GM21447 (cell line): ENCODE data around the gene PTTG1IP.

Experiments used
- ATAC-seq: cut with Tn5 transposase; IDR thresholded peaks from one replicate; pipeline ENCODE4 v1.9.1; 2021; ENCODE audit not compliant: unreplicated experiment

Gene PTTG1IP

DNA sequence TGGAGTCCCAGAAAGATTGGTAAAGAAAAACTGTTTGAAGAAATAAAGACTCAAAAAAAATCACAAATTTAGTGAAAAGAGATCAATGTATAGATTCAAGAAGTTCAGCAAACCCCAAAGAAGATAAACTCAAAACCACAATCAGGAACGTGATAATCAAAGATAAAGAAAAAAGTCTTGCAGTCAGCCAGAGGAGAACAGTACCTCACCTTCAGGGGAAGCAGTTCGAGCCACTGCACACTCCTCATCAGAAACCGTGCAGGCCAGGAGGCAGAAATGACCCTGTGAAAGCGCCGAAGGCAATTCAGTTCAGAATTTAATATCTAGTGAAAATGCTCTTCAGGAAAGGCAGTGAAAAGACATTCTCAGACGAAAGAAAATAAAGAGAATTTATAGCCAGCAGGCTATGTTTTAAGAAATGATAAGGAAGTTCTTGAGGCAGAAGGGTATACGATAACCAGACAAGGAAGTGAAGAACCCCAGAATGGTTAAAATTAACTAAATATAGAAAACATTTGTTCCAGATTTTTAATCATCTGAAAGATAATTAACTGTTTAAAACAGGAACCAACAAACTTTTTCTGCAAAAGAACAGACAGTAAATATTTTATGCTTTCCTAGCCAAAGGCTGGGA, 42.1 kb downstream of the PTTG1IP start:
- ATAC-seq: no peak

GRCh38 chr21:44829507-44830092, 43.9 kb downstream of the PTTG1IP start:
- no peak for ATAC-seq

DNA sequence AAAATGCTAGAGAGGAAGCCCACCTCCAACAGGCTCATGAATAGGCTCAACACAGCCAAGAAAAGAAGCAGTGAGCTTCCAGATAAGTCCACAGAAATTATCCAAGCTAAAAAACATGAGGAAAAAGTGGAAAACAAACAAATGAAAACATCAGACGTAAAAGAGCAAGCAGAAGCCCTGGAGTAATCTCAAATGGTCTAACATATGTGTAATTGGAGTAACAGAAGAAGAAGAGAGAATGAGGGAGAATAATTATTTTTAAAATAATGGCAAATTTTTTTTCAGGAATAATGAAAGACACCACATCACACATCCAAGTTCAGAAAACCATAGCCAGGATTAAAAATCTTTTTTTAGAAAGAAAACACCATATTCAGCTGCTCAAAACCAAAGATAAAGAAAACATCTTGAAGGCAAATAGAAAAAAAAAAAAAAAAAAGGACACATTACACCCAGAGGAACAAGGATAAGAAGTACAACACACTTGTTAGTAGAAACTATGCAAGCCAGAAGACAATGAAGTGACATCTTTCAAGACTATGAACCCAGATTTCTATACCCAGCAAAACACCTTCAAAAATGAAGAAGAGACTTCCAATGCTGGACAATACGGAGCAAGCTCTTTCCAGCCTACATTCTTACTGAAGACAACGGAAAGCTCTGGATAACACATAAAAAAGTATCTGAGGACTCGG, 45.0 kb downstream of the PTTG1IP start:
- no peak for ATAC-seq

DNA sequence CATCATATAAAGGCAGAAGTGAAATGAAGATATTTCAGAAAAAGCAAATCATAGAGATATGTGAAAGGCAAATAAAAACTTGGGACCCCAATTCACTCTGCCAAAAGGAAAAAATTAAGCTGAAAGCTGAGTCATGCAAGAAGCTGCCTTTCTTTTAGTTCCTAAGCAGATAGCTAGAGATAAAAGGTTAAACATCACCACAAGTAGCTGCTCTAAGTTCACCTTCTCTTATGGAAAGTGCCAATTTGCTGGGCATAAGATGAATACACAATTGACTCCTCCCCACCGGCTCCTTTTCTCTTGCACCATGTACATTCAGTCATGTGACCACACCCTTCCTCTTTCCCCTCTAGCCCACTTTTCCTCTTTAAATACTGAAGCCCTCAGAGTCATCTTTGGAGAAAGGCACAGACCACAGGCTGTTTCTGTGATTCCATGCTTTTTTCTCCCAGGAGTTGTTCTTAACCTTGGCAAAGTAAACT, 50.3 kb downstream of the PTTG1IP start:
- ATAC-seq: no peak

DNA sequence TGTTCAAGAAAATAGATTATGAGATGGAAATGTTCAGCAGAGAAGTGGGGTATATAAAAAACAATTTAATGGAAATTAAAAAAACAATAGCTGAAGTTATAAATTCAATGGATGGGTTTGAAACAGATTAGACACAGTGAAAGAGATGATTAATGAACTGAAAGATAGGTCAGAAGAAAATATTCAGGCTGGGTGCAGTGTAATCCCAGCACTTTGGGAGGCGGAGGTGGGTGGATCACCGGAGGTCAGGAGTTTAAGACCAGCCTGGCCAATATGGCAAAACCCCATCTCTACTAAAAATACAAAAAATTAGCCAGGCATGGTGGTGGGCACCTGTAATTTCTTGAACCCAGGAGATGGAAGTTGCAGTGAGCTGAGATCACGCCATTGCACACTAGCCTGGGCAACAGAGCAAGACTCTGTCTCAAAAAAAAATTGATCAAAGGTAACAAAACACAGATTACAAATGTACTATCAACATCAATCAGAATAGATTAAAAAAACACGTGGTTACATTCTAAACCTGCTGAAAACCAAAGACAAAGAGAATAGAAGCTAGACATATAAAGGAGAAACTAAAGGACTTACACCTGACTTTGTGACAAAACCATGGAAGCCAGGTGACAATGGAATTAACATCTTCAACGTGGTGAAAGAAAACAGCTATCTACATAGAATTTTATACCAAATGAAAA, 50.9 kb downstream of the PTTG1IP start:
- no peak for ATAC-seq

DNA sequence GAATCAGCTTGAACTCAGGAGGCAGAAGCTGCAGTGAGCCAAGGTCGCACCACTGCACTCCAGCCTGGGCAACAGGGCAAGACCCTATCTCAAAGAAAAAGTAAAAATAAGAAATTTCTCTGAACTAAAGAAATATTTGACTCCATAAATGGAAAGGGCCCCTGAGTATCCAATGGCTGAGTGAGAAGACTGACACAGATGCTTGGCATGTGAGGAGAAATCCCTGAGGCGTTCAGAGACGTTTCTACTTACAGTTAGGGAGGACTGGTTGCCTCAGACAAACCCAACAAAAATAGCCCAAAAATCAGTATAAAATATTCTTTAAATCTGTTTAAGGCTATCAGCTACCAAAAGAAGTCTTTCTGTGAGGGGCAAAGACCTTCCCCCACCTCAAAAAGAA, 52.6 kb downstream of the PTTG1IP start:
- ATAC-seq: no peak

GRCh38 chr21:44819283-44820243, 53.9 kb downstream of the PTTG1IP start:
- no peak for ATAC-seq

DNA sequence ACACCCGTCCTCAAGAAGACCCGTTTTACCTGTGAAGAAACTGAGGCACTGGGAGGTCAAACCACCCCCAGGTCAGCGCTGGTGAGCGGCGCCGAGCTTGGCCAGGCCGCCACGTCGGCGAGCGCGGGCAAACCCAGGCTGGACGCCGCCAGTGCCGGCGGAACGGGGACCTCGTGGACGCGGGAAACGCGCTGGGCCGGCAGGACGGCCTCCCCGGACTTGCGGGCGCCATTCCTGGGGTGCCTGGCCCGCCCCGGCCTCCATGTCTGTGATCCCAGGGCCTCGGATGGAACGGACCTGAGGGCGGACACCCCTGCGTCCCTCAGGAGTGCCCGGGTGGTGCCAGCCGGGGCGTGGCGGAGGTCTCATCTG, 54.9 kb downstream of the PTTG1IP start:
- no peak for ATAC-seq

DNA sequence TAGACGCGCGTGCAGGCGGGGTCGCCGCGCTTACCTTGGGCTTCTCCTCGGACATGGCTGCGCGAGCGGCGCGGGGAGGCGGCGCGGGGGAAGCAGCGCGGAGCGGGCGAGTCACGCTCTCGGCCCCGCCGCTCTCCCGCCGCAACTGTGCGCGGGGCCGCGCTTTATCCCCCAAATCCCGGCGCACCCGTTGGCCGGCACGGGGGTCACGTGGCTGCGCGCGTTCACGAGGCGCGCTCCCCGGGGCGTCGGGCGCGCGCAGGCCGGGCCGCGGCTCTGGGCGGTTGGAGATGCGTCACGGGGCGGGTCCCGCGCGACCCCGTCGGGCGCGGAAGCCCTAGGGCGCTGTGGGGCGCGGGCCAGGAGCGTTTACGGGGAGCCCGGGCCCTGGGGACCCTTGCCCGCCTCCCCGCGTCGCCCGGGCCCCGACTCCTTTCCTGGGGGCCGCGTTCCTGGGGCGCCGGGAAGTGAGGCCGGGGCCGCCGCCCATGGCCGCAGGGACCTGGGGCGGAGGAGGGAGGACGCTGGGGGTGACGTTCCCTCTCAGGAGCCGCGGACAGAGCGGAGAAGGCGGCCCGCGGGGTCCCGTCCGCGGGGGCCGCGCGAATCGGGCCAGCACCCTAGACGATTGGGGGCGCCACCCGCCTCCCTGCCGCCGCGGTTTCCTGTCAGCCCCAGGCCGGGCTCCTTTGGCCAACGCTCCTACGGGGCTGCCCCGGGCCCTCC, 55.4 kb downstream of the PTTG1IP start, which contains the start of gene SUMO3:
SUMO3 (minus strand) TSS at position 149 of the 726 bp plus-strand sequence; CDS start at position 55, 94 bp downstream.
- peak; percentile 49 for ATAC-seq

GRCh38 chr21:44817506-44817880, 56.0 kb downstream of the PTTG1IP start:
- peak; percentile 63 for ATAC-seq

DNA sequence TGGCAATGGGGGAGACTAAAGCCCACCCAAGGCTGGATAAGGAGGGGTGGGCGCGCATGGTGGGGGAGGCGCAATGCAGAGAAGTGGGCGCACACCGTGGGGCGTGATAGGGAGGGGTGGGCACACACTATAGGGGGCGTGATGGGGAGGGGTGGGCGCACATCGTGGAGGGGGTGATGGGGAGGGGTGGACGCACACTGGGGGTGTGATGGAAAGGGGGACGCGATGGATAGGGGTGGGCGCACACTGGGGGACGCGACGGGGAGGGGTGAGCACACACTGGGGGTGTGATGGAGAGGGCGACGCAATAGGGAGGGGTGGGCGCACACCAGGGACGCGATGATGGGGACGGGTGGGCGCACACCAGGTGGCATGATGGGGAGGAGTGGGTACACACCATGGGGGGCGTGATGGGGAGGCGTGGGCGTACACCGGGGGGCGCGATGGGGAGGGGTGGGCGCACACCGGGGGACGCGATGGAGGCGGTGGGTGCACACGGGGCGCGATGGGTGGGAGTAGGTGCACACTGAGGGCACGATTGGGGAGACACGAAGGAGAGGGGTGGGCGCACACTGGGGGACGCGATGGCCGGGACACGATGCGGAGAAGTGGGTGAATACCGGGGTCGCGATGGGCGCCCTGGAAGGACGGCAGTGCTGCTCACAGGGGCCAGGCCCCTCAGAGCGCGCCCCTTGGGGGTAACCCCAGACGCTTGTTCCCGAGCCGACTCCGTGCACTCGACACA, 56.6 kb downstream of the PTTG1IP start:
- no peak for ATAC-seq

DNA sequence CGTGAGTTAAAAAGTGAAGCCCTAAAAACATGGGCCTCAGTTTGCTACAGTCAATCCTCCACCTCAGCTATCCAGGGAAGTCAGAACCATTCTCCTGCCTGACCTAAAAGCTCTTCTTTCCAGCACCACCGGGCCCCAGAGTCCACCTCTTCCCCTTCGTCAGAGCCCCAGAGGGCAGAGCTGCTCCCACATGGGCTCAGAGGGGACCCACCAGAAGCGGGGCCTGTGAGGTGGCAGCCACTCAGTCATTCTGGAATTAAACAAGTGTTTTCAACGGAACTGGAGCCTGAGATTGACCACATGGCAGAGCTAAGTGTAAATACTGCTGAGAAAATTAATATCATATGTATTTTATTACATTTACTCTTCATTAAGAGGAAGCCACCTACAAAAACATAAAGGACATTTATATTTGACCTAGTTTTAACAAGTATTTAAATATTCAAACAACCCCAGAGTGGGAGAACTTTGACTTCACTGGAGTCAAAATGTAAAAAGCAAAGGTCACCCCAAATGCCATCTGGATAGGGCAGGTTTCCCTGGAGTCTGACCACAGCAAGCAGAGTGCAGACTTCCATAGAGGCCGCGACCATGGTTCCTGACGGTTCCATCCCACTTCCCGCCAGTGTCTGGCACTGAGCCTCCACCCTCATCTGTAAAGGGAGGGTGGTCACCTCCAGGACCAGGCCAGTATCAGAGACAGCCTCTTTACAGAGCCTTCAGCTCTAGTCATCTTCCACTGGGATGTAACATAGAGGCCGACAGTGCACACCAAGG, 57.5 kb downstream of the PTTG1IP start:
- no peak for ATAC-seq

DNA sequence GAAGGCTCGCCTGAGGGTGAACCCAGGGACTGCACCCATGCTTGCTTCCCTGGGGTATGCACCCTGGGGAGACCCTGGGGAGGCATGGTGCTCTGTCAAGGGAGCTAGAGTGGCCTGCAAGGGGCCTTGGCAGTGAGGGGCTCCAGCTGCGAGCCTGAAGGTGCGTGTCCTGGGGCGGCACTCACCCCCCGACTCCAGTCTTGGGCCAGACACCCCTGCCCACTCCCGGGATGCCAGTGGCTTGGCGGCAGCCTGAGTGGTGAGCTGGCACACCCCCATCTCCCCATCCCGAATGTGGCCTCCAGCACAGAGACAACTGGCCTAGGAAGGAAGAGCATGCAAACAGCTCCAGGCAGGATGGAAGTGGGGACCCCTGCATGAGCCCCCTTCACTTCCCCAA, 58.3 kb downstream of the PTTG1IP start:
- no peak for ATAC-seq

DNA sequence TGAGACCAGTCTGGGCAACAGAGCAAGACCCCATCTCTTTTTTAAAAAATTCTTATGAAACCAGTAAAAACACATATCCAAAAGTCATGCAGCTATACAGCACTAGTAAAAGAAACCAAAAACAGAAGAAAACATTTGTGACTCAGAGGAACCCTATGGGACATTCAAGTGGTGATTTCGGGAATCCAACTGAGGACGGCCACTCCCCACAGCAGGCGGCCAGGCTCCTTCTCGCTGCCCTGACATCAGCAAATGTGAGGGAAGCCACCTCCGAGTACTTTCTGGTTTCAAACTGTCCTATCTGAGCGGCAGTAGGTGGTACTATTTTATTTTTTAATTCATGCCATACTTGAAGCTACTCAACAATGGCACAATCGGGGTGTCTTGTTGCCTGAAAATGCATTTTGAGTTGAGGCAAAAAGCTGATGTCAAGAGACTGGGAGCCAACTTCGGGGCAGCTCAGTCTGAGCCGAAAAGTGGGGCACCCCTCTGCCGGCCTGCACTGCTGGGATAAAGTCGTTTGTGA, 58.9 kb downstream of the PTTG1IP start:
- ATAC-seq: no peak

DNA sequence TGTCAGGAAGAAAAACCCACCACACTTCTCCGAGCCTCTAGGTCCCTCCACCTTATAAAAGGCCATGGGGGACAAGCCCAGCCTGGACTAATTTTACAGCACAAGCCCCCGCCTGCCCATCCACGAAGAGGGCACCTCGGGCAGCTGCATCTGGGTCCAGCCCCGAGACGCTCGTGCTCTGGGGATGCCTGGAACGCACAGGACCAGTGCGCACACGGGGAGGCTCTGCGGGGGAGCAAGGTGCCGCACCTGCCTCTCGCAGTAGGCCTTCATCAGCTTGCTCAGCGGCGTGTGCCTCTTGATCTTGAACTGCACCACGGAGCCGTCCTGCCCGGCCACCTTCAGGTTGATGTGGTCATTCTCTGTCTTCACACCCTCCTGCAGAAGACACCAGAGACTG, 59.8 kb downstream of the PTTG1IP start:
- no peak for ATAC-seq

GRCh38 chr21:44813149-44813548, 60.3 kb downstream of the PTTG1IP start:
- no peak for ATAC-seq

- no peak for ATAC-seq
Observed at GRCh38 chr21:44812640-44813039, 60.9 kb downstream of the PTTG1IP start.

- no peak for ATAC-seq
Observed at GRCh38 chr21:44810779-44811178, 62.7 kb downstream of the PTTG1IP start.
